ENCODE results near the gene SLC4A4.

GRCh38 chr4:71470524-71470923 lies 131.7 kb downstream of the SLC4A4 start:
- no peak for TF ChIP-seq CTCF (IDR thresholded peaks at IDR 0.05; ENCODE audit: insufficient read depth, low read depth, low read length)
- TF ChIP-seq EZH2 (IDR thresholded peaks at IDR 0.05; ENCODE audit: insufficient read depth, low read length) = no peak
